ENCODE results near the gene CADPS2.

DNA sequence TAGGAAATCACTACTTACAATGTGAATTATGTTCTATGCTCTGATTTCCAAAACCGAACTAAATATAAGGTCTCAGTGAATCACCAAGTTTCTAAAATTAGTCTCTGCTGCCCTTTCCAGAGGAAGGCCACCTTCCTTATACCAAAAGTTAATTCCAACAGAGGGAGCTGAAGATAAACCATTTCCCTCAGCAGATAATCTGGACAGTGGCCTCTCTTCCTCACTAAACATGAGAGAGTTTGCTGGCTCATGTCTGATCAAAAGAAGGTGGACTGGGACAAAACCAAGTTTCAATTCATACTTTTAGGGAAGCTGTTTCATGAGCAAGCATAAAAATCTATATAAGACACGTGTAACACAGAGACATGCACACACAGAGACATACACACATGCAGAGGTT is 588.1 kb downstream of the CADPS2 start:
- TF ChIP-seq FOXP2 (optimal IDR thresholded peaks at IDR 0.05; ENCODE audit: borderline replicate concordance, extremely low read depth, extremely low read length, insufficient read depth) (no peak), TAF1 (IDR thresholded peaks at IDR 0.05; ENCODE audit: borderline replicate concordance, insufficient read depth, low read length) (no peak), POLR2AphosphoS5 (IDR thresholded peaks at IDR 0.05; ENCODE audit: low read depth, low read length) (no peak), SIN3A (IDR thresholded peaks at IDR 0.05; ENCODE audit: borderline replicate concordance, insufficient read depth, low read length) (no peak)
- TF ChIP-seq, protein P1, sequence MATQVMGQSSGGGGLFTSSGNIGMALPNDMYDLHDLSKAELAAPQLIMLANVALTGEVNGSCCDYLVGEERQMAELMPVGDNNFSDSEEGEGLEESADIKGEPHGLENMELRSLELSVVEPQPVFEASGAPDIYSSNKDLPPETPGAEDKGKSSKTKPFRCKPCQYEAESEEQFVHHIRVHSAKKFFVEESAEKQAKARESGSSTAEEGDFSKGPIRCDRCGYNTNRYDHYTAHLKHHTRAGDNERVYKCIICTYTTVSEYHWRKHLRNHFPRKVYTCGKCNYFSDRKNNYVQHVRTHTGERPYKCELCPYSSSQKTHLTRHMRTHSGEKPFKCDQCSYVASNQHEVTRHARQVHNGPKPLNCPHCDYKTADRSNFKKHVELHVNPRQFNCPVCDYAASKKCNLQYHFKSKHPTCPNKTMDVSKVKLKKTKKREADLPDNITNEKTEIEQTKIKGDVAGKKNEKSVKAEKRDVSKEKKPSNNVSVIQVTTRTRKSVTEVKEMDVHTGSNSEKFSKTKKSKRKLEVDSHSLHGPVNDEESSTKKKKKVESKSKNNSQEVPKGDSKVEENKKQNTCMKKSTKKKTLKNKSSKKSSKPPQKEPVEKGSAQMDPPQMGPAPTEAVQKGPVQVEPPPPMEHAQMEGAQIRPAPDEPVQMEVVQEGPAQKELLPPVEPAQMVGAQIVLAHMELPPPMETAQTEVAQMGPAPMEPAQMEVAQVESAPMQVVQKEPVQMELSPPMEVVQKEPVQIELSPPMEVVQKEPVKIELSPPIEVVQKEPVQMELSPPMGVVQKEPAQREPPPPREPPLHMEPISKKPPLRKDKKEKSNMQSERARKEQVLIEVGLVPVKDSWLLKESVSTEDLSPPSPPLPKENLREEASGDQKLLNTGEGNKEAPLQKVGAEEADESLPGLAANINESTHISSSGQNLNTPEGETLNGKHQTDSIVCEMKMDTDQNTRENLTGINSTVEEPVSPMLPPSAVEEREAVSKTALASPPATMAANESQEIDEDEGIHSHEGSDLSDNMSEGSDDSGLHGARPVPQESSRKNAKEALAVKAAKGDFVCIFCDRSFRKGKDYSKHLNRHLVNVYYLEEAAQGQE (IDR thresholded peaks at IDR 0.05; ENCODE audit: insufficient read depth in 1 of 2, low read depth in 2 of 2, low read length in 2 of 2) = no peak

Measured in PFSK-1 (cell line).